Stimulated activated naive CD4-positive, alpha-beta T cell treated with Interleukin-2 at 50 U/mL for 16 hours (primary cell): ENCODE measurements around the gene CELSR2.

ENCODE experiments used
- DNase-seq: peaks from one replicate; lab custom pipeline; 2025; lab: John Stamatoyannopoulos, UW

CELSR2 gene

DNA sequence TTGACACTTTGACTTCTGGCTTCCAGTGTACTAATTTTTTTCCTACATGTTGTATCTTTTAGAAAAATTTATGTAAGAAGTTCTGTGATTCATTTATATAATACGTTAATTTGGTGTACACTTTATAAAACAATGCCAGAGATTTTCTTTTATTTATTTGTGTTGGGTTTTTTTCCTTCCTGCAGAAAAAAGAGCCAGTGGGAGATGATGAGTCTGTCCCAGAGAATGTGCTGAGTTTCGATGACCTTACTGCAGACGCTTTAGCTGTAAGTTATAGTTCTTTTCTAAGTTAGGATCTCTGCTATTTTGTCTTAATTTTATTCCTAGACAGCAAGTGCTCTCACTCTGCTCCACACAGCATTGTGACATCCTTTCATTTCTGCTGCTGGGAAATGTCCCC is 21.2 kb upstream of the CELSR2 start:
- DNase-seq: no peak

DNA sequence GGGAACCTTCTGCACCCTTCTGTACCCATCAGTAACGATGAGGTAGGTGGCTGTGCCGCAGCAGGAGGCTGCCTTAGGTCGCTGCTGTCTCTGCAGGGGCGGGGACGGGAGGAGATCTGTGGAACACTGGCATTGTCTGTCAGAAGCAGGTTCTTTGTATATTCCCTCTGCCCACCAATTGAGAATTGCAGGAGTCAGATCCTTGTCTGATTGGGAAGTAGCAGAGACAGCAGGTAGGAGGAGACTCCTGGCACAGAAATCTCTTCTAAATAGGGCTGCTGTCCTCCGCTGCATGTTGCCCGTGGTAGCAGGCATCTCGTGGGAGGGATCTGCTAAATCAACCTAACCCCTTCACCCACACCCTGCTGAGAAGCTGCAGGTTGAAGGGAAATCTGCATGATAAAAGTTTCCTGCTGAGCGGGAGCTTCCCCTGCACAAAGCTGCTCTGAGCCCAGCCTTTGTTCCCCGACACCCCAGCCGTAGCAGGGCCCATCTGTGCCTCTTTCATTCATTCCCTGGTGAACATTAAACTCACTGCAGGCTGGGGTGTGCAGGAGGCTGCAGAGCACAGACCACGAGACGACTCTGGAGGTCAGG is 19.7 kb upstream of the CELSR2 start:
- no peak for DNase-seq

DNA sequence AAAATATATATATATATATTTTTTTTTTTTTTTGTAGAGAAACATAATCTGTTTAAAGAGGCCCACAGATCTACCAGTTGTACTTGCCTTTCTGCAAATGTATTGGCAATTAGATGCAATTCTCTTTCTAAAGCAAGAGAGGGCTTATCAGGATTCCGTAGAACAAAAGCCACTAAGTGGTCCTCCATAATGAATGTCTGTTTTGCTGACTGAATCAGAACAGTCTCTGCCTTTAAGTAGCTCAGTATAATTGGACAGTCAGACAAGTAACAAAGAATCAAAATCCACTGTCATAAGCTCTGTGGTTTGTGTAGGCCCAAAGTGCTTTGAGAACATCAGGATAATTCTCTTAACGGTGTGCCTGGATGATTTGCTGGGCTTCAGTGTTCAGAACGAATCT is 18.3 kb upstream of the CELSR2 start:
- no peak for DNase-seq

DNA sequence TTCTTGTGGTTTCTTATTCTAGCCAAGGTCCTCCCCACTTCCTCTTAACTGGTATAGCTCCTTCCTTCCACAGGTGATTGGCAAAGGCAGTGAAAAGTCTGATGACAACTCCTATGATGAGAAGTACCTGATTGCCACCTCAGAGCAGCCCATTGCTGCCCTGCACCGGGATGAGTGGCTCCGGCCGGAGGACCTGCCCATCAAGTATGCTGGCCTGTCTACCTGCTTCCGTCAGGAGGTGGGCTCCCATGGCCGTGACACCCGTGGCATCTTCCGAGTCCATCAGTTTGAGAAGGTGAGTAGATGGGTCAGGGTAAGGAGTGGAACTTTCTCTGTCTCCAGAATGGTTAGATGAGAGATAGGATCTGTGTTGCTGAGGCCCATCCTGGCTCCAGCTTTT is 14.2 kb upstream of the CELSR2 start:
- no peak for DNase-seq

DNA sequence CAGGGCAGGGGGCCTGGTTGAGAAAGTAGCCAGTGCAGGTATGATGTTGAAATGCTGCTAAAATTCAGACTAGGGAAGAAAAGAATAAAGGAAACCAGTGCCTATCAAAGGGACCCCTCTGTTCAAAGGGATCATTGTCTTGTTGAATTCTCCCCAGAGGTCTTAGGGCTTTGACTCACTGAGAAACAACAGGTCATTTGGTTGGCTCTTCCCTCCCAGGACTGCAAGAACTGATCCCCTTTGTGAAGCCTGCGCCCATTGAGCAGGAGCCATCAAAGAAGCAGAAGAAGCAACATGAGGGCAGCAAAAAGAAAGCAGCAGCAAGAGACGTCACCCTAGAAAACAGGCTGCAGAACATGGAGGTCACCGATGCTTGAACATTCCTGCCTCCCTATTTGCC is 11.8 kb upstream of the CELSR2 start:
- DNase-seq: no peak

DNA sequence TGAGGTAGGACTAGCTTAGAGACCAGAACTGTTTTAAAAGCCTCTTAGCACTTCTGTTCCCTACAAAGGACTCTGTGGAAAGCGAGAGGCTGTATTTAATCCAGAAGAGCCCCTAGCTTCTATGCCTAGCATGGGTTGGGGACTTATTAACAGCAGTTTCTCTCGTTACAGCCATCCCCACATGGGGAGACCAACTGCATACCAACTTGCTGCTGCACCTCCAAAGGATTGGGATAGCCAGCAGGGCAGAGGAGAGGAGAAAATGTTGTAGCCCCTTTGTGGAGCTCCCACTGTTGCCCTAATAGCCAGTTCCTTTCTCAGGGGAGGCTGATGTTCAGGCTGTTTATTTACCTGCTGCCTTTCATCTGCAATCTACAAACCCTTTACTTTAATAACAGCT is 11.0 kb upstream of the CELSR2 start:
- no peak for DNase-seq

DNA sequence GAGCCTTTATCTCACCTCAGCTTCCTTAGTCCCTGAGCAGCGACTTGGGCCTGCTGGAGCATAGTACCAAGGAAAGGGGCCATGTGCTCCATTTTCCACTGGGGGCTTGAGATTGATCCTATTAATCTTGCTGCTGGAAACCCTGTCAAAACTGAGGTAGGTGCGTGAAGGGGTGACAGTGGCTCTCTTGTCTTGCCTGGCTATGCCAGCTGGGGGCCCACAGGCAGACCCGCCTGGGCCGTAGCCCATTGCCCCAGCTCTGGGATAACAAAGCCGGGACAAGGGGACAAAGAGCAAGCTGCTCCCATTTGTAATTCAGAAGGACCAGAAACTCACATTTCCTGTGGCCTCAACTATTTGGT is 10.3 kb upstream of the CELSR2 start:
- no peak for DNase-seq

DNA sequence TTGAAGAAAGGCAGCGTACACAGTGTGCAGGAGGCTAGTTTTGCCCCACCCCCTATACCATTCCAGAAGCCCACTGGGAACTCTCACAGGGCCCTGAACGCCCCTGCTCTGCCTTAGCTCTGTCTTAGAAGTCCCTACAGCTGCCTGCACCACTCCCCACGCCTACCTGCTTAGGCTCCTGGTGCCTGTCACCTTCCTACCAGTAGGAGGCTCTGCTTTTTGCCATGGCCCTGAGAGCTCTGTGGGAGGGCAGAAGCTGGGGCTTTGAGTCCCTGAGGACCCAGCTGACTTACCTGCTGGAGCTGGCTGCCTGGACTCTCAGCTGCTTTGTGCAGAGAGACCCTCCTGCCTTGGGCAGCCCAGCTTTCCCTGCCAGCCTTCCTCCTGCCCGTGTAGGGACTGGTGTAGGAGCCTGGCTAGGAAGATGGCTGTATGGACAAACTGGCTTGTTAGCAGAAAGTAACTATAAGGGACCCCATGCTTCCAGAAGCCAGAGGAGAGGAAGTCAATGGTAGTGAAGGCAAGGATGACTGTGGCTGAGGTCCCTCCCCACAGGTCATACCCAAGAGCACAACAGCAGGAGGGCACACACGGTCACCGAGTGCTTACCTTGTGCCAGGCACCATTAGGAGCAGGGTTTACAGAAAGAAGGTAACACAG is 9.8 kb upstream of the CELSR2 start:
- no peak for DNase-seq

DNA sequence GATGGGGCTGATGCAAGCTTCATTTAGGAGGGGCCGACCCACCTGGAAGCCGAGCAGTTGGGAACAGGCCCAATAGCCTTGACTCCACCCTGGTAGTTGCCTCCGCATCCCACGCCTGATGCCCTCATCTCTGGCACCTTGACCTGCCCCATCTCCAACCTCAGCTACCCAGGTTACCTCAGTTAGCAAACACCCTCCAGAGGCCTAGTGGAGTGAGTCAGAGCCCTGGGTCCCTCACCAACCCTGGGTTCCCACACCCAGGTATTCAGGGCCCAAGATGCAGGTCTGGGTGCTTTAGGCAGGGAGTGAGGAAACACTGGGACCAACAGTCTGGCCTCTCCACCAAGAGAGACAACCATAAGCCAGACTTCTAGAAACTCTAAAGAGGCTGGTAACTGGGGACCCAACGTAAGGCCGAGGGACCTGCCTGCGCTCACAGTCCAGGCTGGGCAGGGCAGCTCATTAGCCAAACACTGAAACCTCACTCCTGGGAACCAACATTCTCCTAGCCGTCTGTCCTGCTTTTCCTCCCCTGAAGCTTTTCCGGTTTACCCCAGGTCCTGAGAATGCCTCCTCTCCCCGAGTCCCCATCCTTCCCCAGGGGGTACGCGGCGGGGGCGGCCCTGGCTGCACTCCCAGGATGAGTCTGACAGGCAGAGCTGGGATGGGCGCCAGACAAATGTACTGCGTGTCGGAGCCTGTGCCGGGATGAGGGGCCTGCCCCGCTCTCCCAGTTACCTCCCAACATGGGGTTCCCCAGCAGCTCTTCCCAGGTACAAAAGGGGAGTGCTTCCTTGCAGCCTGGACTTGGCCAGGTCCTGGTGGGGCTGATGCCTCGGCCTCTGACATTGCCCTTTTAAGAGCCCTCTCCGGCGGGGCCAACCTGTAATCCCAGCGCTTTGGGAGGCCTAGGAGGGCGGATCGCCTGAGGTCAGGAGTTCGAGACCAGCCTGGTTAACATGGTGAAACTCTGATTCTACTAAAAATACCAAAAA is 8.9 kb upstream of the CELSR2 start:
- no peak for DNase-seq

DNA sequence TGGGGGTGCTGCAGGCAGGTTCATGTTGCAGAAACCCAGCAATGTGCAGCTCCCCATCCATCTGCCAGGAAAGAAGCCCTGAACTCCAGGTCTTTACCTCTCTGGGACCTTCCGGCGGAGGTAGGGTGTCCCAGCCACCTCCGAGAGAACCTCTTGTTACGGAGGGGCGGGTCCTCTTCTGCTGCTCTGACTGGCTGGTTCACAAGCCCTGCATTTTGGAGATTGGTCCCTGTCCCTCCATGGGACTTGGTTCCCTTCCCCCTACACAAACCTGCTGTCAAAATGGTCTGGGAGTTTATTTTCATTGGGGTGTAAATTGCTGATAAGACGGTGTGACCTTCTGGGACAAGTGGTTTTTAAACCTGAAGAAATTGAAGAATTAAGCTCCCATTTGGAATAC is 8.0 kb upstream of the CELSR2 start:
- no peak for DNase-seq

DNA sequence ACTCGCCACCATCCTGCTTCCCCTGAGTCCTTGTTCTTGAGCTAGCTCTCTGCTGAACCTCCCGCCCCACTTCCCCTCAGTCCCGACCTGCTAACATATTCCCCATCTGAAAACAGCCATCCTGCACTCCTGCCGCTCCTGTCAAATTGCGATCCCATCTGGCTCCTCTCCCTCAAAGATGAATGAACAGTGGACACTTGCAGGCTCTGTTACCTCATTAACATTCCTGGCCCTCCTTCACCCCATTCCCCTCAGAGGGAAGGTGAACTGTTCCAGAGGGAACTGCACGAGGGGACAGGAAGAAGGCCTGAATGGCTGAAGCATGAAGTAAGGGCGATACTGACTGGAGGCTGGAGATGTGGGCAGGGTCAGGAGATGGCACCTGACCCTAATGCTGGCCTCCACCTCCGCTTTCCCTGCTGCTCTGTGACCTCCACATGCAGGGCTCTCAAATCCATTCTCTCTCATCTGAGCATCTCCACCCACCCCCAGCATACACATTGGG is 7.4 kb upstream of the CELSR2 start:
- DNase-seq: no peak

DNA sequence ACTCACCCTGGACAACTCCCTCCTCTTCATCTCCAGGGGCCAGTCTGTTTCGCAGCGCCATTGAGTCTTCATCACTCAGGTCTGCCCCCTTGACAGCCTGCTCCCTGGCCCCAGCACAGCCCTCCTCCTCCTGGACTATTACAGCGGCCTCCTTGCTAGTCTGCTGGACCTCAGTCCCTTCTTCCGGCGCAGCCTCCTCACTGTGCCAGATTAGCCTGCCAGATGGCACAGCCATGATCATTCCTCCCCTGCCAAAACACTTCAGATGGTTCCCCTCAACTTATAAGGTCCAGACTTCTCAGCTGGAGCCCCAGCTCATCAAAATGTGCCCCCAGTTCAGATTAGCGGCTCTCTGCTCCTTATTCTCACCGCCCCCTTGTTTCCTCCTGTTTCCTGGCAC is 7.0 kb upstream of the CELSR2 start:
- DNase-seq: no peak

DNA sequence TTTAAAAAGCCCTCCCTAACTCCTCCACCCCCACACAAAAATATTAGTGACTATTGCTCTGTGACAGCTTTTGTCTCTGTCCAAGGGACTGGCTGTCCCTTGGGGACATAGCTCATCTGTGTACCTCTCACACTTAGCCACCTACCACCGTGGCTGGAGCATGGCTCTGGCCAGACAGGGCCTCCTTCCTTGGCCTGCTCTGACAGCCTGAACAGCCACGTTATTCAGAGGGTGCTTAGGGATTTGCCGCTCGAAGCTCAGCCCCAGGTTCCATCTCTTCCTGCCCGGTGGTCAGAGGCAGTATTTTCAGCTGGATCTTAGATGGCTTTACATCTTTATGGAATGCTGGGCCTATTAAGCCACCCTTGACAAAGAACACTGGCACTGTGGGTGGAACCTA is 6.1 kb upstream of the CELSR2 start:
- no peak for DNase-seq

DNA sequence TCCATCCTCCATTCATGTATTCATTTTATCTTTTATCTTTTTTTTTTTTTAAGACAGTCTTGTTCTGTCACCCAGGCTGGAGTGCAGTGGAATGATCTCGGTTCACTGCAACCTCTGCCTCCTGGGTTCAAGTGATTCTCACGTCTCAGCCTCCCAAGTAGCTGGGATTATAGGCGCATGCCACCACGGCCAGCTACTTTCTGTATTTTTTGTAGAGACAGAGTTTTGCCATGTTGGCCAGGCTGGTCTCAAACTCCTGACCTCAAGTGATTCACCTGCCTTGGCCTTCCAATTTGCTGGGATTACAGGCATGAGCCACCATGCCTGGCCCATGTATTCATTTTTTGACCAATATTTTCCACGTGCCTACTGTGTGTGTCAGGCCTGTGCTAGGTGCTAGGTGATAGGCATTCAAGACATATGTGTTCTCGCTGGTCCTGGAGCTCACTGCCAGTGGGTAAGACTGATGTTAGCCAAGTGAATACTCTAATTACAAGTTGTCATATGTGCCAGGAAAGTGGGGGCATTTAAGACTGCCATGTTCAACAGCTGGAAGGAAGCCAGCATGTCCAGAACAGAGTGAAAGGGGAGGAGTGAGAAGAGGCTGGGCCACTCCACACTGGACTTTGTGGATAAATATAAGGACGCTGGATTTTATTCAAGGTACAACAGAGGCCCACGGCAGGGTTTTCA is 5.3 kb upstream of the CELSR2 start:
- no peak for DNase-seq

DNA sequence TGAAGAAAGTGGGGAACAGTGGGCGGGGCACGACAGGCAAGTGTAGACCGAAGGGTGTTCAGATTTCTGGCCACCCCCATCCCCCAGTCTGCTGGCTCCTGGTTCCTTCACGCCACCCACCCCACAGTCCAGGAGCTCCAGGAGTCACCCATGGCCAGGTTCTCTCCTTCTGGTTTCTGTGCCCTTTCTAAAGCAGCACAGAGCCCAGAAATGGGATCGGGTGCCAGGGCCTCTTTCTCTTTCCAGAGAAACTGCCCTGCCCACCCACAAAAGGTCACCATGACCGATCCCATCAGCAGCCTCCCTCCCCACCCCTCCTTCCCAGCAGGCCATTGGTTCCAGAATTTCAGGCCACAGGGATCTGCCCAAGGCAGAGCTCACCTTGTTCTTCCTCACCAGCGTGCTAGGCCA is 3.2 kb upstream of the CELSR2 start:
- no peak for DNase-seq

DNA sequence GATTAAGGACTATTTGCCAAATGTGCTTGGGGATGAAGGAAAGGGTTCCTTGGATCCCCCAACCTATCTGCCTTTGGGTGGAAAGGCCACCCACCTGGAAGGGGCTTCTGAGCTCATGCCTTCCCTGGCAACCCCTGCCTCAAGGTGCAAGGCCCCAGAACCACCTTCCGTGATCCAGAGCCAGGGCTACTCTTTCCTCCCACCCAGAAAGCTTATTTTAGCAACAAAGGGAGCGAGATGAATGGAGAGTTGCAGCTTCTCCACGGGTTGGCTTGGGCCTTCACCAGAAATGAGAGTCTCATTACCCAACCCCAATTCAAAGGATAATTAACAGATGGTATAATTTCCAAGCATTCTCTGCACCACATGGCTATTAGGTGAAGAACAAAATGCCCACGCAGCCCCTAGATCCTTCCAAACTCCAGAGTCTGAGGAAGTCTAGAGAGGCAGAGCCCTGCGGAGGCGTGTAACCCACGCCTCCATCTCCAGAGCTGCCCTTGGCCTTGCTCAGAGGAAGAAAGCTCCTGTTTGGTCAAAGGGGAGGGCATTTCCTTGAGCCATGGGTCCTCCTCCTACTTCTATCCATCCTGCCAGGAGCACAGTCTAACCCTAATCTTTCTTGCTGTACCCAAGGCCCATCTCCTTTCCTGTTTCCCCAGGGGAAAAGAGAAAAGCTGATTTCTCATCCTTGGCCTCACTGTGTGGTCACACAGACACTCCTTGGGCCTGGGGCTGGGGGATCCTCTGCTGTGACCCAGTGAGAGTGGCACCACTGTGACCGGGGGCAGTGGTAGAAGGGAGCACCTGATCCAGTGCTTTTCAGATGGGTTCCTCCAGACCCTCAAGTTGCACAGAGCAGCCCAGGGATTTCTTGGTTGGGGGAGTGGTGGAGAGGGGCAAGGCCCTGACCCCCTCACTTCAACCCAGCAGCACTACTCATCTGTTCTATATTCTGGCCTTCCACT is 1.7 kb upstream of the CELSR2 start:
- no peak for DNase-seq

DNA sequence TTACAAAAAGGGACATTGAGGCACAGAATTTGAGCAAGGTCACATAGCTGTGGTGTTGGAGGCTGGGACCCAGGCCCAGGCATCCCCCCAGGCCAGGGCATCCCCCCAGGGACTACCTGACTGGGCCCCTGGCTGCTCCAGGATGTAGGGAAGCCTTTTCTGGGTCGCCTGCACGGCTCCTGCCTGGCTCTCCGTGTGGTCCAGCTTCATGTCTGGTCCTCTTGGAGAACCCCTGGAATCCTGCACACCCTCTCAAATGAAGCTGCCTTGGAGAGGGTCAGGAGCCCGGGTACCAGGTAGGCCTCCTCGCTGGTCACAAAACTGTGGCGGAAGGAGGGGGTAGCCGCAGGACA is 919 bp upstream of the CELSR2 start:
- DNase-seq: no peak

DNA sequence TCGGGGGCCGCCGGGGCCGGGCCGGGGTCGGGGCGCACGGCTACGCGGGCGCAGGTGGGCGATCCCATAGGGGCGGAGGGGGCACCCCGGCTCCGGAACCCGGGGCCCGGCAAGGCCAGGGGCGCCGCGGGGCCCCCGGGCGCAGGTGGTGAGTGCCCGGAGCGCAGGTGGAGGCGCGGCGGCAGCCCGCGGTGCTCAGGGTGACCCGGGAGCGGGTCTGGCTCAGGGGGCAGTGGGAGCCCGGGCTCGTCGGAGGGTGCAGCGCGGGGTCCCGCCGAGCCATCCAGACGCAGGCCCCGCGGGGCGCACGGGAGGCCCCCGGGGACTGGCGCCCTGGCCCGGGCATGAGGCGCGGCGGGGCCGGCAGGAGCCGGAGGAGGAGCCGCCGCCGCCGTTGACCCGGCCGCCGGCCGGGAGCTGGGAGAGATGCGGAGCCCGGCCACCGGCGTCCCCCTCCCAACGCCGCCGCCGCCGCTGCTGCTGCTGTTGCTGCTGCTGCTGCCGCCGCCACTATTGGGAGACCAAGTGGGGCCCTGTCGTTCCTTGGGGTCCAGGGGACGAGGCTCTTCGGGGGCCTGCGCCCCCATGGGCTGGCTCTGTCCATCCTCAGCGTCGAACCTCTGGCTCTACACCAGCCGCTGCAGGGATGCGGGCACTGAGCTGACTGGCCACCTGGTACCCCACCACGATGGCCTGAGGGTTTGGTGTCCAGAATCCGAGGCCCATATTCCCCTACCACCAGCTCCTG is 489 bp downstream of the CELSR2 start:
- no peak for DNase-seq

DNA sequence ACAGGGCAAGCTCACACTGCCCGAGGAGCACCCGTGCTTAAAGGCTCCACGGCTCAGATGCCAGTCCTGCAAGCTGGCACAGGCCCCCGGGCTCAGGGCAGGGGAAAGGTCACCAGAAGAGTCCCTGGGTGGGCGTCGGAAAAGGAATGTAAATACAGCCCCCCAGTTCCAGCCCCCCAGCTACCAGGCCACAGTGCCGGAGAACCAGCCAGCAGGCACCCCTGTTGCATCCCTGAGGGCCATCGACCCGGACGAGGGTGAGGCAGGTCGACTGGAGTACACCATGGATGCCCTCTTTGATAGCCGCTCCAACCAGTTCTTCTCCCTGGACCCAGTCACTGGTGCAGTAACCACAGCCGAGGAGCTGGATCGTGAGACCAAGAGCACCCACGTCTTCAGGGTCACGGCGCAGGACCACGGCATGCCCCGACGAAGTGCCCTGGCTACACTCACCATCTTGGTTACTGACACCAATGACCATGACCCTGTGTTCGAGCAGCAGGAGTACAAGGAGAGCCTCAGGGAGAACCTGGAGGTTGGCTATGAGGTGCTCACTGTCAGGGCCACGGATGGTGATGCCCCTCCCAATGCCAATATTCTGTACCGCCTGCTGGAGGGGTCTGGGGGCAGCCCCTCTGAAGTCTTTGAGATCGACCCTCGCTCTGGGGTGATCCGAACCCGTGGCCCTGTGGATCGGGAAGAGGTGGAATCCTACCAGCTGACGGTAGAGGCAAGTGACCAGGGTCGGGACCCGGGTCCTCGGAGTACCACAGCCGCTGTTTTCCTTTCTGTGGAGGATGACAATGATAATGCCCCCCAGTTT is 1.3 kb downstream of the CELSR2 start:
- DNase-seq: no peak
